GM23338 (cell line): Measurements from ENCODE around the gene MAS1L. TPM values are rescaled to one million over a fixed set of nuclear protein-coding genes. Genes with fewer than 3 reads are reported as not detected.

Experiments used
- ATAC-seq: fragments of 200-7000 bp; cut with Tn5 transposase; 3 replicates; pipeline ENCODE4 v1.9.1; 2020
- DNase-seq: peaks from one replicate; pipeline ENCODE4 v3.0.0-alpha.2; 2015; ENCODE audit warnings: low spot score
- H2AFZ ChIP-seq: fragments of 200-600 bp; sonication (generic); 2 replicates; pipeline ENCODE4 v1.8.0; 2016; ENCODE audit warnings: antibody characterized with exemption, mild to moderate bottlenecking, moderate library complexity
- H3F3A ChIP-seq: fragments of 200-600 bp; sonication (generic); replicated peaks from 2 replicates; pipeline ENCODE4 v1.8.0; 2017; ENCODE audit warnings: antibody characterized with exemption, mixed run types, low read depth
- H3K27ac ChIP-seq: fragments of 200-600 bp; sonication (generic); 2 replicates; pipeline ENCODE4 v1.6.1; 2016; ENCODE audit warnings: low read depth
- H3K27me3 ChIP-seq: fragments of 200-600 bp; sonication (generic); 2 replicates; pipeline ENCODE4 v1.8.0; 2016; ENCODE audit warnings: mild to moderate bottlenecking, mixed run types, moderate library complexity; ENCODE audit not compliant: insufficient read depth
- H3K36me3 ChIP-seq: fragments of 200-600 bp; sonication (generic); 2 replicates; pipeline ENCODE4 v1.8.0; 2016; ENCODE audit warnings: mild to moderate bottlenecking; ENCODE audit not compliant: insufficient read depth
- H3K4me1 ChIP-seq: fragments of 200-600 bp; sonication (generic); 2 replicates; pipeline ENCODE4 v1.8.0; 2016; ENCODE audit warnings: mild to moderate bottlenecking, moderate library complexity; ENCODE audit not compliant: insufficient read depth
- H3K4me2 ChIP-seq: fragments of 200-600 bp; sonication (generic); 2 replicates; pipeline ENCODE4 v1.7.1; 2017; ENCODE audit warnings: mixed run types
- H3K4me3 ChIP-seq: fragments of 200-600 bp; sonication (generic); 2 replicates; pipeline ENCODE4 v1.6.1; 2016; ENCODE audit warnings: mixed run types
- H3K79me2 ChIP-seq: fragments of 200-600 bp; sonication (generic); replicated peaks from 2 replicates; pipeline ENCODE4 v1.8.0; 2017; ENCODE audit warnings: mild to moderate bottlenecking; ENCODE audit not compliant: insufficient read depth
- H3K9me2 ChIP-seq: fragments of 200-600 bp; sonication (generic); 2 replicates; pipeline ENCODE4 v1.8.0; 2017; ENCODE audit not compliant: insufficient read depth
- H4K20me1 ChIP-seq: fragments of 200-600 bp; sonication (generic); replicated peaks from 2 replicates; pipeline ENCODE4 v1.8.0; 2017; ENCODE audit warnings: mild to moderate bottlenecking; ENCODE audit not compliant: insufficient read depth
- H3K27ac Mint-ChIP-seq: 2 replicates; pipeline ENCODE4 v1.8.0; 2020; ENCODE audit warnings: inconsistent platforms, mild to moderate bottlenecking, moderate library complexity, mixed read lengths
- H3K27me3 Mint-ChIP-seq: 3 replicates; pipeline ENCODE4 v1.8.0; 2022; ENCODE audit warnings: low read depth, mild to moderate bottlenecking, moderate library complexity, mixed read lengths, inconsistent platforms; ENCODE audit not compliant: insufficient read depth, poor library complexity
- H3K36me3 Mint-ChIP-seq: 3 replicates; pipeline ENCODE4 v1.8.0; 2021; ENCODE audit warnings: low read depth, mild to moderate bottlenecking, inconsistent platforms, moderate library complexity, mixed read lengths
- H3K4me1 Mint-ChIP-seq: 3 replicates; pipeline ENCODE4 v1.8.0; 2020; ENCODE audit warnings: mild to moderate bottlenecking, inconsistent platforms, mixed read lengths
- H3K4me3 Mint-ChIP-seq: 3 replicates; pipeline ENCODE4 v1.8.0; 2021; ENCODE audit warnings: moderate library complexity, mild to moderate bottlenecking, inconsistent platforms, mixed read lengths
- H3K9me3 Mint-ChIP-seq: 3 replicates; pipeline ENCODE4 v1.8.0; 2020; ENCODE audit warnings: moderate library complexity, mild to moderate bottlenecking, inconsistent platforms, mixed read lengths
- CREB1 ChIP-seq: fragments of 250-450 bp; sonication (Bioruptor Pico); IDR thresholded peaks from 2 replicates; pipeline ENCODE4 v1.5.0; 2020; ENCODE audit warnings: low read depth, mild to moderate bottlenecking, moderate library complexity
- EZH2 ChIP-seq: fragments of 200-600 bp; sonication (generic); IDR thresholded peaks from one replicate; pipeline ENCODE4 v1.8.0; 2017; ENCODE audit warnings: antibody characterized with exemption, mild to moderate bottlenecking, low read depth; ENCODE audit not compliant: unreplicated experiment
- EZH2phosphoT487 ChIP-seq: fragments of 200-600 bp; sonication (generic); IDR thresholded peaks from one replicate; pipeline ENCODE4 v1.8.1; 2018; ENCODE audit warnings: antibody characterized with exemption; ENCODE audit not compliant: unreplicated experiment
- JUNB ChIP-seq: IDR thresholded peaks from one replicate; pipeline ENCODE4 v1.6.1; 2016; ENCODE audit warnings: antibody characterized with exemption; ENCODE audit not compliant: unreplicated experiment
- NANOG ChIP-seq: IDR thresholded peaks from 2 replicates; pipeline ENCODE4 v1.6.1; 2016; ENCODE audit warnings: antibody characterized with exemption, borderline replicate concordance
- POLR2AphosphoS5 ChIP-seq: IDR thresholded peaks from 2 replicates; pipeline ENCODE4 v1.6.1; 2016; ENCODE audit warnings: antibody characterized with exemption, low read depth
- STAT1 ChIP-seq: IDR thresholded peaks from one replicate; pipeline ENCODE4 v1.6.1; 2016; ENCODE audit warnings: antibody characterized with exemption; ENCODE audit not compliant: unreplicated experiment
- ZNF114 ChIP-seq: fragments of 250-450 bp; sonication (Bioruptor Pico); IDR thresholded peaks from 2 replicates; pipeline ENCODE4 v1.5.0; 2020; ENCODE audit warnings: mild to moderate bottlenecking, moderate library complexity
- ZNF331 ChIP-seq: fragments of 250-450 bp; sonication (Bioruptor Pico); IDR thresholded peaks from 2 replicates; pipeline ENCODE4 v1.5.0; 2020; ENCODE audit warnings: low read depth, mild to moderate bottlenecking, moderate library complexity
- polyA plus RNA-seq: library from polyadenylated mRNA; unstranded; fragments of >200 nt; fragmentation: Nextera tagmentation; extraction: Ambion mirVana; gene quantifications from 2 replicates; pipeline ENCODE4 v1.2.1, GENCODE V29; 2016
- total RNA-seq: library from RNA; depleted of rRNA; stranded (reverse); fragments of >200 nt; shearing (Covaris generic); gene quantifications from 2 replicates; pipeline ENCODE4 v1.2.3, GENCODE V29; 2014
- TF ChIP-seq, protein P1 (sequence below): IDR thresholded peaks from 2 replicates; pipeline ENCODE4 v1.6.1; 2016; ENCODE audit warnings: antibody characterized with exemption
- TF ChIP-seq, protein P2 (sequence below): fragments of 250-450 bp; sonication (Bioruptor Pico); IDR thresholded peaks from 2 replicates; pipeline ENCODE4 v1.5.0; 2020; ENCODE audit warnings: mild to moderate bottlenecking, moderate library complexity
- TF ChIP-seq, protein P3 (sequence below), 2 experiments: fragments of 200-600 bp in 1 of 2; sonication (generic) in 1 of 2; conservative IDR thresholded peaks; 2 replicates each; pipeline versions ENCODE4 v1.5.1 to v1.6.1; 2016 to 2017; ENCODE audit warnings: antibody characterized with exemption in 2 of 2, low read depth in 2 of 2, mild to moderate bottlenecking in 2 of 2, moderate library complexity in 1 of 2
- TF ChIP-seq, protein P4 (sequence below): IDR thresholded peaks from one replicate; pipeline ENCODE4 v1.6.1; 2018; ENCODE audit warnings: antibody characterized with exemption; ENCODE audit not compliant: unreplicated experiment

Gene MAS1L
- total and polyA plus RNA-seq, 2 experiments from 2014 or later = not detected

DNA sequence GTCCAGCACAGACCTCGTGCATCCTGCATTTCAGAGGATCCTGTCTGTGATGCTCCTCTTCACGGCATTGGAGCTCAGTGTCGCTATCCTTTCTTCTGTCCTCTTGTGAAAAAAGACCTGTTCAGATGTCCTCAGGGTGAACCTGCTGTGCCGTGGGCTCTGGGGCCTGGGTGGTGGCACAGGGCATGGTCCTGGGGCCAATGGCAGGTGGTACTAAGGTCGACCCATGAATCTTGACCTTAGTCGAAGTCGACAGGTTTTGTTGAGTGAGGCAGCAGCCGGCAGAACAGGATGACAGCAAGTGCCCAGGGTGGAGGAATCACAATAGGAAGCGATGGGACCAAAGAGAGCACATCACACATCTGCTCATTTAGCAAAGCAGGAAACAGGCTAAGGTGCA is 22.0 kb upstream of the MAS1L start:
- no peaks in the 10 kb centered on the region for H3K27me3 ChIP-seq
- Mint-ChIP-seq H3K9me3 (no peaks in the 10 kb centered on the region; the same call in 2 of the 3 replicates), H3K27ac (no peak overlapping the region), H3K36me3 (no peaks in the 10 kb centered on the region; the same call in 2 of the 3 replicates), H3K4me3 (no peak overlapping the region), H3K27me3 (no peaks in the 10 kb centered on the region), H3K4me1 (peaks cover 7% of the 10 kb centered on the region)
- DNase-seq (no peak), ATAC-seq (no peak)
- no peaks in the 10 kb centered on the region for H3K36me3 ChIP-seq
- no peak overlapping the region for H3K4me2 ChIP-seq
- no peak for TF ChIP-seq ZNF331 (CRISPR knock-in tag)
- no peak for TF ChIP-seq ZNF114 (CRISPR knock-in tag)
- no peak for TF ChIP-seq CREB1 (CRISPR knock-in tag)
- TF ChIP-seq, protein P1, sequence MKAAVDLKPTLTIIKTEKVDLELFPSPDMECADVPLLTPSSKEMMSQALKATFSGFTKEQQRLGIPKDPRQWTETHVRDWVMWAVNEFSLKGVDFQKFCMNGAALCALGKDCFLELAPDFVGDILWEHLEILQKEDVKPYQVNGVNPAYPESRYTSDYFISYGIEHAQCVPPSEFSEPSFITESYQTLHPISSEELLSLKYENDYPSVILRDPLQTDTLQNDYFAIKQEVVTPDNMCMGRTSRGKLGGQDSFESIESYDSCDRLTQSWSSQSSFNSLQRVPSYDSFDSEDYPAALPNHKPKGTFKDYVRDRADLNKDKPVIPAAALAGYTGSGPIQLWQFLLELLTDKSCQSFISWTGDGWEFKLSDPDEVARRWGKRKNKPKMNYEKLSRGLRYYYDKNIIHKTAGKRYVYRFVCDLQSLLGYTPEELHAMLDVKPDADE = no peak
- TF ChIP-seq STAT1 = no peak
- TF ChIP-seq POLR2AphosphoS5 = no peak
- TF ChIP-seq EZH2phosphoT487 = no peak
- TF ChIP-seq, protein P2, sequence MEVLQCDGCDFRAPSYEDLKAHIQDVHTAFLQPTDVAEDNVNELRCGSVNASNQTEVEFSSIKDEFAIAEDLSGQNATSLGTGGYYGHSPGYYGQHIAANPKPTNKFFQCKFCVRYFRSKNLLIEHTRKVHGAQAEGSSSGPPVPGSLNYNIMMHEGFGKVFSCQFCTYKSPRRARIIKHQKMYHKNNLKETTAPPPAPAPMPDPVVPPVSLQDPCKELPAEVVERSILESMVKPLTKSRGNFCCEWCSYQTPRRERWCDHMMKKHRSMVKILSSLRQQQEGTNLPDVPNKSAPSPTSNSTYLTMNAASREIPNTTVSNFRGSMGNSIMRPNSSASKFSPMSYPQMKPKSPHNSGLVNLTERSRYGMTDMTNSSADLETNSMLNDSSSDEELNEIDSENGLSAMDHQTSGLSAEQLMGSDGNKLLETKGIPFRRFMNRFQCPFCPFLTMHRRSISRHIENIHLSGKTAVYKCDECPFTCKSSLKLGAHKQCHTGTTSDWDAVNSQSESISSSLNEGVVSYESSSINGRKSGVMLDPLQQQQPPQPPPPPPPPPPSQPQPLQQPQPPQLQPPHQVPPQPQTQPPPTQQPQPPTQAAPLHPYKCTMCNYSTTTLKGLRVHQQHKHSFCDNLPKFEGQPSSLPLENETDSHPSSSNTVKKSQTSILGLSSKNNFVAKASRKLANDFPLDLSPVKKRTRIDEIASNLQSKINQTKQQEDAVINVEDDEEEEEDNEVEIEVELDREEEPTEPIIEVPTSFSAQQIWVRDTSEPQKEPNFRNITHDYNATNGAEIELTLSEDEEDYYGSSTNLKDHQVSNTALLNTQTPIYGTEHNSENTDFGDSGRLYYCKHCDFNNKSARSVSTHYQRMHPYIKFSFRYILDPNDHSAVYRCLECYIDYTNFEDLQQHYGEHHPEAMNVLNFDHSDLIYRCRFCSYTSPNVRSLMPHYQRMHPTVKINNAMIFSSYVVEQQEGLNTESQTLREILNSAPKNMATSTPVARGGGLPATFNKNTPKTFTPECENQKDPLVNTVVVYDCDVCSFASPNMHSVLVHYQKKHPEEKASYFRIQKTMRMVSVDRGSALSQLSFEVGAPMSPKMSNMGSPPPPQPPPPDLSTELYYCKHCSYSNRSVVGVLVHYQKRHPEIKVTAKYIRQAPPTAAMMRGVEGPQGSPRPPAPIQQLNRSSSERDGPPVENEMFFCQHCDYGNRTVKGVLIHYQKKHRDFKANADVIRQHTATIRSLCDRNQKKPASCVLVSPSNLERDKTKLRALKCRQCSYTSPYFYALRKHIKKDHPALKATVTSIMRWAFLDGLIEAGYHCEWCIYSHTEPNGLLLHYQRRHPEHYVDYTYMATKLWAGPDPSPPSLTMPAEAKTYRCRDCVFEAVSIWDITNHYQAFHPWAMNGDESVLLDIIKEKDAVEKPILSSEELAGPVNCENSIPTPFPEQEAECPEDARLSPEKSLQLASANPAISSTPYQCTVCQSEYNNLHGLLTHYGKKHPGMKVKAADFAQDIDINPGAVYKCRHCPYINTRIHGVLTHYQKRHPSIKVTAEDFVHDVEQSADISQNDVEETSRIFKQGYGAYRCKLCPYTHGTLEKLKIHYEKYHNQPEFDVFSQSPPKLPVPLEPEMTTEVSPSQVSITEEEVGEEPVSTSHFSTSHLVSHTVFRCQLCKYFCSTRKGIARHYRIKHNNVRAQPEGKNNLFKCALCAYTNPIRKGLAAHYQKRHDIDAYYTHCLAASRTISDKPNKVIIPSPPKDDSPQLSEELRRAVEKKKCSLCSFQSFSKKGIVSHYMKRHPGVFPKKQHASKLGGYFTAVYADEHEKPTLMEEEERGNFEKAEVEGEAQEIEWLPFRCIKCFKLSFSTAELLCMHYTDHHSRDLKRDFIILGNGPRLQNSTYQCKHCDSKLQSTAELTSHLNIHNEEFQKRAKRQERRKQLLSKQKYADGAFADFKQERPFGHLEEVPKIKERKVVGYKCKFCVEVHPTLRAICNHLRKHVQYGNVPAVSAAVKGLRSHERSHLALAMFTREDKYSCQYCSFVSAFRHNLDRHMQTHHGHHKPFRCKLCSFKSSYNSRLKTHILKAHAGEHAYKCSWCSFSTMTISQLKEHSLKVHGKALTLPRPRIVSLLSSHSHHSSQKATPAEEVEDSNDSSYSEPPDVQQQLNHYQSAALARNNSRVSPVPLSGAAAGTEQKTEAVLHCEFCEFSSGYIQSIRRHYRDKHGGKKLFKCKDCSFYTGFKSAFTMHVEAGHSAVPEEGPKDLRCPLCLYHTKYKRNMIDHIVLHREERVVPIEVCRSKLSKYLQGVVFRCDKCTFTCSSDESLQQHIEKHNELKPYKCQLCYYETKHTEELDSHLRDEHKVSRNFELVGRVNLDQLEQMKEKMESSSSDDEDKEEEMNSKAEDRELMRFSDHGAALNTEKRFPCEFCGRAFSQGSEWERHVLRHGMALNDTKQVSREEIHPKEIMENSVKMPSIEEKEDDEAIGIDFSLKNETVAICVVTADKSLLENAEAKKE (CRISPR knock-in tag) = no peak
- TF ChIP-seq EZH2 = no peak
- no peak for TF ChIP-seq NANOG
- TF ChIP-seq, protein P3, sequence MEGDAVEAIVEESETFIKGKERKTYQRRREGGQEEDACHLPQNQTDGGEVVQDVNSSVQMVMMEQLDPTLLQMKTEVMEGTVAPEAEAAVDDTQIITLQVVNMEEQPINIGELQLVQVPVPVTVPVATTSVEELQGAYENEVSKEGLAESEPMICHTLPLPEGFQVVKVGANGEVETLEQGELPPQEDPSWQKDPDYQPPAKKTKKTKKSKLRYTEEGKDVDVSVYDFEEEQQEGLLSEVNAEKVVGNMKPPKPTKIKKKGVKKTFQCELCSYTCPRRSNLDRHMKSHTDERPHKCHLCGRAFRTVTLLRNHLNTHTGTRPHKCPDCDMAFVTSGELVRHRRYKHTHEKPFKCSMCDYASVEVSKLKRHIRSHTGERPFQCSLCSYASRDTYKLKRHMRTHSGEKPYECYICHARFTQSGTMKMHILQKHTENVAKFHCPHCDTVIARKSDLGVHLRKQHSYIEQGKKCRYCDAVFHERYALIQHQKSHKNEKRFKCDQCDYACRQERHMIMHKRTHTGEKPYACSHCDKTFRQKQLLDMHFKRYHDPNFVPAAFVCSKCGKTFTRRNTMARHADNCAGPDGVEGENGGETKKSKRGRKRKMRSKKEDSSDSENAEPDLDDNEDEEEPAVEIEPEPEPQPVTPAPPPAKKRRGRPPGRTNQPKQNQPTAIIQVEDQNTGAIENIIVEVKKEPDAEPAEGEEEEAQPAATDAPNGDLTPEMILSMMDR (conservative IDR thresholded peaks at IDR 0.05; ENCODE audit: low read depth in 2 of 2) = no peak
- TF ChIP-seq JUNB = no peak
- TF ChIP-seq, protein P4, sequence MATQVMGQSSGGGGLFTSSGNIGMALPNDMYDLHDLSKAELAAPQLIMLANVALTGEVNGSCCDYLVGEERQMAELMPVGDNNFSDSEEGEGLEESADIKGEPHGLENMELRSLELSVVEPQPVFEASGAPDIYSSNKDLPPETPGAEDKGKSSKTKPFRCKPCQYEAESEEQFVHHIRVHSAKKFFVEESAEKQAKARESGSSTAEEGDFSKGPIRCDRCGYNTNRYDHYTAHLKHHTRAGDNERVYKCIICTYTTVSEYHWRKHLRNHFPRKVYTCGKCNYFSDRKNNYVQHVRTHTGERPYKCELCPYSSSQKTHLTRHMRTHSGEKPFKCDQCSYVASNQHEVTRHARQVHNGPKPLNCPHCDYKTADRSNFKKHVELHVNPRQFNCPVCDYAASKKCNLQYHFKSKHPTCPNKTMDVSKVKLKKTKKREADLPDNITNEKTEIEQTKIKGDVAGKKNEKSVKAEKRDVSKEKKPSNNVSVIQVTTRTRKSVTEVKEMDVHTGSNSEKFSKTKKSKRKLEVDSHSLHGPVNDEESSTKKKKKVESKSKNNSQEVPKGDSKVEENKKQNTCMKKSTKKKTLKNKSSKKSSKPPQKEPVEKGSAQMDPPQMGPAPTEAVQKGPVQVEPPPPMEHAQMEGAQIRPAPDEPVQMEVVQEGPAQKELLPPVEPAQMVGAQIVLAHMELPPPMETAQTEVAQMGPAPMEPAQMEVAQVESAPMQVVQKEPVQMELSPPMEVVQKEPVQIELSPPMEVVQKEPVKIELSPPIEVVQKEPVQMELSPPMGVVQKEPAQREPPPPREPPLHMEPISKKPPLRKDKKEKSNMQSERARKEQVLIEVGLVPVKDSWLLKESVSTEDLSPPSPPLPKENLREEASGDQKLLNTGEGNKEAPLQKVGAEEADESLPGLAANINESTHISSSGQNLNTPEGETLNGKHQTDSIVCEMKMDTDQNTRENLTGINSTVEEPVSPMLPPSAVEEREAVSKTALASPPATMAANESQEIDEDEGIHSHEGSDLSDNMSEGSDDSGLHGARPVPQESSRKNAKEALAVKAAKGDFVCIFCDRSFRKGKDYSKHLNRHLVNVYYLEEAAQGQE = no peak
- H3K9me2 ChIP-seq = peaks cover 23% of the 10 kb centered on the region; the same call in 1 of the 2 replicates
- H3K4me1 ChIP-seq = no peaks in the 10 kb centered on the region
- H3K27ac ChIP-seq = no peak overlapping the region
- H3K4me3 ChIP-seq = no peak overlapping the region
- no peaks in the 10 kb centered on the region for H3F3A ChIP-seq
- H4K20me1 ChIP-seq = no peaks in the 10 kb centered on the region; the same call in 1 of the 2 replicates
- no peaks in the 10 kb centered on the region for H3K79me2 ChIP-seq
- 0 out of 2 replicates have a peak overlapping the region, but pooled peaks have one; percentile 33 for H2AFZ ChIP-seq
